GM18870 (cell line): Measurements from ENCODE around the gene WDR55.
A peak's percentile ranks its signal among the peaks of the same experiment; 100 is the strongest.
"Not testable (repeated sequence)": the region's sequence is repeated elsewhere in the genome, so short reads cannot be mapped to it uniquely, and the experiment has no call there.

Experiments used
- ATAC-seq: cut with Tn5 transposase; IDR thresholded peaks from one replicate; pipeline ENCODE4 v1.9.1; 2021; ENCODE audit warnings: moderate library complexity; ENCODE audit not compliant: unreplicated experiment

Gene WDR55

DNA sequence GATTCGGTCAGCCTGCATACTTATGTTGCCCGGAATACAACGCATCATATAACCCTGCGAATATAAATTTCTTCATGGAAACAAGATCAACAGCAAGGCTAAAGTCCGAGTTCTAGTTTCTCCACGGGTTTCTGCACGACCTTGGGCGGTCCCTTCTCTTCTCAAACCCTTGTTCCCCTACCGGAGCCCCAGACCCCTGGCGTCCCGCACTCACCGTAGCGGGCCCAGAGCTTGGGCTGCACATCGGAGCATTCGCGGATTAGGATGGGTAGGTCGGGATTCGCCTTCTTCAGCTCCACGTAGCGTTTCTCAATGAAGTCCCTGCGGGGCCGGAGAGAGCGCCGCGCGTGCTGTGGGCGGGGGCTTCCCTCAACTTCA is 17.7 kb upstream of the WDR55 start:
- ATAC-seq = peak; percentile 29

DNA sequence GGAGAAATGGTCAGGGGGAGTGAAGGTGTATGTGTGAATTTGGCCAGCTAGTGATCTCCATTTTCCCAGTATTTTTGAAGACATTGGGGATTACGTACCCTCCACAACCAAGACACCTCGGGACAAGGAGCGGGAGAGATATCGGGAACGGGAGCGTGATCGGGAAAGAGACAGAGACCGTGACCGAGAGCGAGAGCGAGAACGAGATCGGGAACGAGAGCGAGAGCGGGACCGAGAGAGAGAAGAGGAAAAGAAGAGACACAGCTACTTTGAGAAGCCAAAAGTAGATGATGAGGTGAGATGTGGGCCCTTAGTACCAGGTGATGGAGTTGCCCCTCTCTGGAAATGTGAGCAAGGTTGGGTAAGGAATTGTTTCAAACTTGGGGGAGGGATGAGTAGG is 5.8 kb upstream of the WDR55 start:
- ATAC-seq = no peak

DNA sequence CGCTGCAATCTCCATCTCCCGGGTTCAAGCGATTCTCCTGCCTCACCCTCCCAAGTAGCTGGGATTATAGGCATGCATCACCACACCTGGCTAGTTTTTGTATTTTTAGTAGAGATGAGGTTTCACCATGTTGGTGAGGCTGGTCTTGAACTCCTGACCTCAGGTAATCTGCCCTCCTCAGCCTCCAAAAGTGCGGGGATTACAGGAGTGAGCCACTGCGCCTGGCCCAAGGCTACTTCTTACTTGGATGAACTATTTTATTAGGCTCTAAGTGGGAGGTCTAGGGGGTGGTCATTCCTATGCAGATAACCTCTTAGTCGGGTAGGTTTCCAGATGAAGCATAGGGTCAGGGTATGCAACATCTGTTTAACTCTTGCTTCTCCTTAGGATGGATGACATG is 4.3 kb upstream of the WDR55 start:
- not testable (repeated sequence) for ATAC-seq

DNA sequence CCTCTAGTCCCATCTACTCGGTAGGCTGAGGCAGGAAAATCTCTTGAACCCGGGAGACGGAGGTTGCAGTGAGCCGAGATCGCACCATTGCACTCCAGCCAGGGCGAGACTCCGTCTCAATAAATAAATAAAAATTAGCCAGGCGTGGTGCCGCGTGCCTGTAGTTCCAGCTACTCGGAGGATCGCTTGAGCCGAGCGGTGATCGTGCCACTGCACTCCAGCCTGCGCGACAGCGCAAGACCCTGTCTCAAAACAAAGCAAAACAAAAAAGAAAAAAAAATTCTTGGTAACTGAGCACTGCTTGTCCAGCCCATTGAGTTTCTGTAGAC is 710 bp upstream of the WDR55 start:
- no peak for ATAC-seq

DNA sequence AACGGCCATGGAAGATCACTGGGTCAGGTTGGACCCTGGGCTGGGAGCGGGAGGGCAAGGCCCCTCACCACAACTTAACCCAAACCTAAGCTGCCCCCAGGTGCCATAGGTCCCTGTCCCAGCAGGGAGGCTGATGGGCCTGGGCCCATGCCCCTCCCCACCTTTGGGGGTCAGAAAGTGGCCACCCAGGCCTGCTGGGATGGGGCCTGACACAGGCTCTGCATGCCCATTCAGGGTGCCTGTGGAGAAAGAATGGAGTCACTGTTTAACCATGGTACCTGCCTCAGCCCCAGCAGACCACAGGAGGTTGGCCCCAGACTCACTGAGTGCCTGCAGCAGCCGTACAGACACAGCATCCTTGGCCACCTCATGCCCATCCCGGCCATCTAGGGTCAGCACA is 6.3 kb downstream of the WDR55 start:
- ATAC-seq = not testable (repeated sequence)

DNA sequence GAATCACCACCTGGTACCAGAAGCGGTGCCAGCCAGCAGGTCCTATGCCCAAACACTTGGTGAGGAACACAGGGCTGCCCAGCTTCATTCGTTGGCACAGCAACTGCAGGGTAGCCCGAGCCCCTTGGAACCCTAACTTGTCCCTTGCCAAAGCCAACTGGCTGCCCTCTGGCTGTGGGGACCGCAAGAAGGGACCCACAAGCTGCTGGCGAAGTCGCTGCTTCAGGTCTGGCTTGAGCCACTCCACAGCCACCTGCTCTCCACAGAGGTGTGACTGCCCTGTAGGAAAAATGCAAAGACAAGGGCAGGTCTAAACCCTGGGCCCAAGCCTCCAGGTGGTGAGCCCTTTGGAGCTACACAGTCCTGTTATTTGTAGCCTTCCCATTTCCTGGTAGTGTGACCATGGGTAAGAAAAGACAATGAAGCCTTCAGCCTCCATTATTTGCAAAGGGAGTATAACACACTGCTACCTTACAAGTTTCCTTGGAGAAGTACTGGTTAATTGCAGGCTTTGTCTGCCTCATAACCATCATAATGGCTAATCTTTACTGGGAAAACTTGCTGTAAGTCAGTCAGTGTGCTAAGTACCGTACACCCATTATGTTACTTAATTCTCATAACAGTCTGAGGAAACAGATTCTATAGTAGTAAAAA is 6.9 kb downstream of the WDR55 start:
- no peak for ATAC-seq

DNA sequence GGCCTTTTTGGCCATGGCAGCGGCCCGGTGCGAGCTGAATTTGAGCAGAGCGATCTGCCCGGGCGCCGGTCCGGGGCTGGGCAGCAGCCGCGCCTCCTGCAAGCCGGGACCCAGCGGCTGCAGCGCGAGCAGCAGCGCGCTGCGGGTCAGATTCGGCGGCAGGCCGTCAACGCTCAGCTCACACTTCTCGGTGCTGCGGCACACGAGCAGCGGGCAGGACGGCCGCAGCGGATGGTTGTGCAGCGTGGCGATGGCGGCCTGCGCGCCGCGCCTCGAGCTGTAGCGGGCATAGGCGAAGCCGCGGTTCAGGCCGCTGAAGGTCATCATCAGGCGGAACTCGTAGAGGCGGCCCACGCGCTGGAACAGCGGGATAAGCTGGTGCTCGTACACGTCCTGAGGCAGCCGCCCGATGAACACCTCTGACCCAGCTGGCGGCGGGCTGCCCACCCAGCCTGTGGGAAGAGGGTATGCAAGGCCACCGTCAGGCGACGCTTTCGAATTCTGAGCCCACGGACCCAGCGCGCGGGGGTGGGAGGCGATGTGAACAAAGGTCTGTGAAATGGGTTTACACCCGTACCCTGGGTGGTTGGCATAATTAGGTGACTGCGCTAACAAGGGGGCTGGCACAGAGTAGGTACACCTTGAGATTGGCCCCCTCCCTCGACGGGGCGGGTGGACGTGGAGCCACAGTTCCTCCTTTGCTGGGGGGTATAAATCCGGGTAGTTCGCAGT is 7.9 kb downstream of the WDR55 start:
- ATAC-seq = no peak

DNA sequence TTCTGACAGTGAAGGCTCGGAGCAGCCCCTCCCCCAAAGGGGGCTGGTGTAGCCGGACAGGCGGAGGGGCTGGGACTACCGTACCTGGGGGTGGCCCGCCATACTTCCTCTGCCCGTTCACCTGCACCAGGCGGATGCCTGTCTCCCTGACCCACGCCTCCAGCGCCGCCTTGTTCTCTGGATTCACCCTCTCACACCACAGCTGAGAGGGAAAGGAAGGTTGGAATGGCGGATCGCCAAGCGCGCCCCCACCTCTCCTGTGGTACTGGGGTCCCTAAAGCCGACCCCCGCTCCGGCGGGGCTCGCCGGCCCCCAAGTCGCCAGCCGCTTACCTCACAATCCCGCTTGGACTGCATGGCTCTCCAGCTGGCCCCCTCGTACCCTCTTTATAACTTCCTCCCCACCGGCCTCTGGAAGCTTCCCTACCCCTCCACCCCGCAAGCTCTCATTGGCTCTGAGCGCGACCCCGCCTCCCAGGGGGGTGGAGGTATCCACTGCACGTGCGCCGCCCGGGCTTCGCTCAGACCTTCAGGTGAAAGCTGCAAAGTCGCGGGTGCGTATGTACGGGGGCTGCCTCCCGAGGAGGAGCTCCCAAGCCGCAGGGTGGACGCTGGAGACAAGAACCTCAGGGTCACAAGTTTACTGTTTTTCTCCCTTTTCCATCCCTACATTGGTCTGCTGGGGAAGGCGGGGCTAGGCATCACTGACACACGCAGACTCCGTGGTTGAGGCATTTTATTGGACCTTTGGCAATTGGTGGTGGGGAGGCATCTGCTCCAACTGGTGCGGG is 8.7 kb downstream of the WDR55 start, which contains the start of gene DND1:
TSS of gene DND1 (minus strand) at position 390 of the 790 bp plus-strand sequence. CDS start at position 356, 34 bp downstream.
- ATAC-seq = no peak

DNA sequence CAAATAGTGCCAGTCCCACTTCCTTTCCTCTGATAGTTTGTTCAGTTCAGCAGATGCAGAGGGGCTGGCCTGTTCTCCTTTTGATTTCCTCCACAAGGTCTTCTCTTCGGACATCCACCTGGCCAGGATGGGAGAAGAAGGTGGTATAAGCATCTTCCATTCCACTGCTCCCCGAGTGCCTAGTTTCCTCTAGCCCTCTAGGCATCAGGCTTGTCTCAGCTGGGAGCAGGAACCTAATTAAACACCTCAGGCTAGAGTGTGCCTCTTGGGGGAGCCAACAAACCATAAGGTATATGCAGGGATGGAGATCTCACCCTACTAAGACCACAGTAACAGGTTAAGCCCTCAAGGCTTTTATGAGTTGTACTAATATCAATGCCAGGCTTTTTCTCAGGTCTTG is 9.5 kb downstream of the WDR55 start:
- no peak for ATAC-seq

DNA sequence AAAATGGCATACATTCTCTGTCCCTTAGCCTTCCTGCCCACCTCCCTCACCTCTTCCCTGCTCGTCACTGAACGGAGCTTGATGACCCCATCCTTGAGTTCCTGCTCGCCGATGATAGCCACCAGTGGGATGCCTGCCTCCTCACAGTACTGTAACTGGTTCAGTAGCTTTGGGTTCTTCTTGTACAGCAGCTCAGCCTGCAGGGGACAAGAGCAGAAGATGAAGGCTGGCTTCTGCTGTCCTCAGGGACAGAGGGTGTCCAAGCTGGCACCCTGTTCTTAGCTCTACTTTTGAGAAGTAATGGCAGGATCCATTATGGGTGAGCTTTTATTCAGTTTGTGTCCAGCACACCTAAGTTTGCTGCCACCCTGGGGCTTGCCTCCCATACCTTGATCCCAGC is 9.9 kb downstream of the WDR55 start:
- no peak for ATAC-seq

DNA sequence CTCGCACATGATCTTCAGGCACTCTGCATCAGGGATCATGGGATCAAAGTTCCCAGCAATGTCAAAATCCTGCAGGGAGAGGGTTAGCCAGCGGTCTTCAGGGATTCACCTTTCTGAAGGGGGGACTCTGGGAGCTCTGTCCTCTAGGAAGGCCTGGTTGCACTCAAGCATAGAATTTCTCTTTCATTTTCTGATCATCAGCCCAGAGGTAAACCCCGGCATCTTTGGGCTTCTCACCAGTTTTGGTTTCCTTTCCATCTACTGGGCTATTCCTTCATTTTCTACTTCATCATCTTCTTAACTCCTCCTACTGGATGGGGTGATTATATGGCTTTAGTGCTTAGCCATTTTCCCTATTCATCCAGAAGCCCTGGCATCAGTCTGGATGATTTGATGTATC is 13.2 kb downstream of the WDR55 start:
- peak; percentile 80 for ATAC-seq

DNA sequence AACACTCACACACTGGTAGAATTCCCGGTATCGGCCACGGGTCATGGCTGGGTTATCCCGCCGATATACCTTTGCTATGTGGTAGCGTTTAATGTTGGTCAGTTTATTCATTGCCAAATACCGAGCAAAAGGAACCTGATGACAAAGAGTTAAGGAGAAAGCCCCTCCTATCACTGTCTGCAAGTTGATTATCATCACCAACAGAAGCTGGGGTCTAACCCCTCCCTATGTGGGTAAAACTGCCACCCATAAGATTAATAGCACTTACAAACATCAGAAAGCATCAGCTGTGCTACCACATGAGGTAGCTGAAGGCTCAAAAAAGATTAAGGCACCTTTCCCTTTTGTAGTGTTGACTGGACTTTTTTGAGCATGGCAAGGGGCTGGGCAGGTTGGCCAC is 14.3 kb downstream of the WDR55 start:
- ATAC-seq = no peak

DNA sequence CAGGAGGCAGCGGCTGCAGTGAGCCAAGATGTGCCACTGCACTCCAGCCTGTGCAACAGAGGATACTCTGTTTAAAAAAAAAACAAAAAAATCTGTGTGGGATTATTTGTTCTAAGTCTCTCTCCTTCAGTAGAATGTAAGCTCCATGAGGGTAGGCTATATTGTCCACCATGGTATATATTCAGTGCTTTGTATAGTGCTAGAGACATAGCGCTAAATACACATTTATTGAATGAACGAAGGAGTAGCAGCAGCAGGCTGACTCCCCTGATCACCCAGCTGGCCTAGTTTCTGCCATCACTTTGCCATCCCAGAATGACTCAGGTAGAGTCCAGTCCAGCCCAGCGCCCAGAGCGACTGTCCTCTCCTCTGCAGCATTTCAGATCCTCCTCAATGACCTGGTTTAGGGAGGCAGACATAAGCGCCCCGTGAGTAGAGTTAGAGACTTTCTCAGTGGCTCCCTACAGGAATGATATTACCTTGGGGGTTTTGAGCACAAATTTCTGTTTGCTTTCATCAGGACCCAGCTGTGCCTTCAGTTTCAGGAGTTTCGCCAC is 25.8 kb downstream of the WDR55 start:
- ATAC-seq = no peak

DNA sequence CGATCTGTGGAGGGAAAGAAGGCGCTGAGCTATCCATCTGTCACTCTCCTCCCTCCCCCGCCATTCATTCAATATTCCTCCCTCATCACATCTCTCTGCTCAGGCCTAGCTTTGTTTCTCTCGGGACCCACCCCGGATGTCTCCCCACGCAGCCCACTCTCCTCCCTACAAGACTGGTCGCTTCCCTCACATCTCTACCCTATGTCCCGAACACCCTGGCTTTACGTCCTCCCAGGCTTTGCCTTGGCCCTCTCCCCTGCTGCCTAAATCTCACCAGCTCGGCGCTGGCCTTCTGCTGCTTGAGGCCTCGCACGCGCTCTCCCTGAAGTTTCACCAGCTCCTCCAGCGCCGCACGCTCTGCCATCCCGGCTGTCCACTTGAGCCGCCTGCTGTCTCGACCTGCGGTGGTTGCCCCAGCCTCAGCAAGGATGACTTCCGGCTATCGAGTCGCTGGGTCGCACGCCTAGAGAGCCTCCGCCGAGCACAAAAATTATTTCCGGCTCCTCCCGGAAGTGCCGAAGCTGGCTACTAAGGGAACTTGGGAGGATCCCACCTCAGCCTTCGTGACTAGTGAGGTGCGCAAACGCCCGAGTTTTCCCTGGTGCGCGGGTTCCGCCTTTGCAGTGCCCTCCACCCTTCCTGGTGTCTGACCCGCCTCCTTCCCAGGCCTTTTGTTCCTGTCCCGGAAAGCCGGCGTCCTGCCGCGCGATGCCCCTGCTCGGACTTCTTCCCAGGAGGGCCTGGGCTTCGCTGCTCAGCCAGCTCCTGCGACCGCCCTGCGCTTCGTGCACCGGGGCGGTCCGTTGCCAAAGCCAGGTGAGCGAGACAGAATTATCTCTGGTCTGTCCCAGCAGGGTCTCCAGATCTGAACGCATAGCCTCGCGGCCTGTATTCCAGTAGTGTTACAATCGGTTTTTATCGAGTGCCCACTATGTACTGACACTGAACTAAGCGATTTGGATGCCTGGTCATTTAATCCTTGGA is 26.5 kb downstream of the WDR55 start, which contains the start of the genes HARS1 and HARS2:
TSS of gene HARS1 (minus strand) at position 430 of the 984 bp plus-strand sequence. CDS start at position 364, 66 bp downstream.
TSS of gene HARS2 (plus strand) at position 515 of the 984 bp plus-strand sequence. CDS start at position 709, 194 bp downstream.
- peak; percentile 92 for ATAC-seq

DNA sequence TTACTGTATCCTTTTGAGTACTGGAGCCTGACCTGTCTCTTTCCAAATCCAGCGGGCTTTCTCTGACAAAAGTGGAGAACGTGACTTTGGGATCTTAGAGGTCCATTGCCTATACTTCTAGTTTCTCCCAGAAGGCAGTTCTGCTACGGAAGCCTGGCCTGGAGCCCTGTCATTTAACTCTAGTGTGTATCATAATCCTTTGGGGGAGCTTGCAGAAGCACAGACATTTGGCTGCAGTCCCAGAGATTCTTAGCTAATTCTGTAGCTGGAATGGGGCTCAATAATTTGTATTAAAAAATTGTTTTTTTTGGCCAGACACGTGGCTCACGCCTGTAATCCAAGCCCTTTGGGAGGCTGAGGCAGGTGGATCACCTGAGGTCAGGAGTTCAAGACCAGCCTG is 29.6 kb downstream of the WDR55 start:
- ATAC-seq = no peak

DNA sequence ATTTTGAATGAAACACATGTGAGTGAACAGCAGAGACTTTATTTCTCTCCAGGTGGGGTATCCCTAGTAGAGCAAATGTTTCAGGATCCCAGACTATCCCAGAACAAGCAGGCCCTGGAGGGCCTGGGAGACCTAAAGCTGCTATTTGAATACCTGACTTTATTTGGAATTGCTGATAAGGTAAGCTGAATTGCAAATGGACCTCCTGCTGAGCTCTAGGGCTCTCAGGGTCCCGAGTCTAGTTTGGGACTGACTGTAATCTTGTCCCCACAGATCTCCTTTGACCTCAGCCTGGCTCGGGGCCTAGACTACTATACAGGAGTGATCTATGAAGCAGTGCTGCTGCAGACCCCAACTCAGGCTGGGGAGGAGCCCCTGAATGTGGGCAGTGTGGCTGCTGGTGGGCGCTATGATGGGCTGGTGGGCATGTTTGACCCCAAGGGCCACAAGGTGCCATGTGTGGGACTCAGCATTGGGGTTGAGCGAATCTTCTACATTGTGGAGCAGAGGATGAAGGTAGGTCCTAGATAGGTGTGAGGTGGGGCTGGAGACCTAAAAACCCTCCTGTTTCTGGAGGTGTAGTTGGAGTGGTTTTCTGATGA is 32.3 kb downstream of the WDR55 start:
- ATAC-seq = no peak

DNA sequence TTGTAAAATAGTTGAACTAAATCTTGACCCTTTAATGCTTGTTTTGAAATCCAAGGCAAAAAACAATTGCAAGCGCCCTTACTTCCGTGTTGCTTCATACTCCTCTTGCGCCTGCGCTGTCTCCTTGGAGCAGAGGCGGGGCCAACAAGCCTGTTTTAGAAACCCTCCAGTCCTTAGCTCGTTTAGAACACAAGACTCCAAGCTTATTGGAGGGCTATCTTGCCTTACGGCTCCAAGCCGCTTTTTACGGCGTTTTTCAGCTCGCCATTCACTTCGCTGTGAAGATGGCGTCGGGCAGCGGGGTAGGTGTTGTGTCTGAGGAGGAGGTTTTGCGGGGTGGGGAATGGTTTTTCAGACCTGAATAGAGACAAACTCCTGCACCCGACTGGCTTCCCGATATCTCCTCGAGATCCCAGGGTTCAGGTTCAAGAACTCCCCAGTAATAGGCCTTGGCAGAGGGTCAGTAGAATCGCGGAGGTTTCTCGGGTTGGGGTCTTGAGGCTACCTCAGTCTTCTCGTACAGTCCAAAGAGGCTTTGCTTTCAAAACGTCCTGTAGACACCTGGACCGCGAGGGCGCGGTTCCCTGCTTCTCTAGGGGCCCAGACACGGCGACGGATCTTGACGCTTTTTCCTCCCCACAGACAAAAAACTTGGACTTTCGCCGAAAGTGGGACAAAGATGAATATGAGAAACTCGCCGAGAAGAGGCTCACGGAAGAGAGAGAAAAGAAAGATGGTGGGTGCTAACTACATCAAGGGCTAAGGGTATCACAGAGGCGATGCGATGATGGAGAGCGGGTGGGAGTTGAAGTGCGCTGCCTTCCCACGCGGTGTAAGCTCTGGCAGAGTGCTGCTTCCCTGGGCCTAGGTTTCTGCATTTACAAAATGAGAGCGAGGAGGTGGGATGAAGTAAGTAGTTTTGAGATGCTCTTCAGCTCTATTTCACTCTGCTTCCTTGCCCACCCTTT is 35.8 kb downstream of the WDR55 start, which contains the start of gene ZMAT2:
TSS of gene ZMAT2 (plus strand) at position 271 of the 968 bp plus-strand sequence. CDS start at position 285, 14 bp downstream.
- peak; percentile 98 for ATAC-seq

DNA sequence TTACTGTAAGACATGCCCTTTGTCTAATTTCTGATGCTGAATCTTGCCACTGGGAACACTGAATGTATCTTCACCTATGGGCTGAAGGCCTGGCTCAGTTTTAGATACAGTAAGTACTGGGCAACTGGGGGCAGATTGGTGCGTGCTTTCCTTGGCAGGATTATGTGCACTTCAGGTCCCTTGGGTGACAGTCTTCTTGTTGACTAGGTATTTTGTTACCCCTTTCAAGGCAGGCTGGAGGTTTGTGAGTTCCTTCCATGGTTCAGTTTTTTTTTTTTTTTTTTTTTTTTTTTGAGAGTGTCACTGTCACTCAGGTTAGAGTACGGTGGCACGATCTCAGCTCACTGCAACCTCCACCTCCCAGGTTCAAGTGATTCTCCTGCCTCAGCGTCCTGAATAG is 43.1 kb downstream of the WDR55 start:
- ATAC-seq = no peak
